Lung (tissue), 12 donors: ENCODE data around the gene CX3CL1. TPM values are rescaled to one million over a fixed set of nuclear protein-coding genes. Genes with fewer than 3 reads are reported as not detected.
"Not testable (repeated sequence)": the region's sequence is repeated elsewhere in the genome, so short reads cannot be mapped to it uniquely, and the experiment has no call there.

Experiments used
- ATAC-seq: fragments of 200-7000 bp; cut with Tn5 transposase; one replicate; pipeline ENCODE4 v1.9.1; 2020; ENCODE audit warnings: moderate number of reproducible peaks; ENCODE audit not compliant: insufficient read depth, low FRiP score
- DNase-seq, 3 donors: peaks; one replicate each; pipeline ENCODE4 v3.0.0-alpha.2; 2013 to 2017
- H3K27ac ChIP-seq, 2 donors: one replicate each; pipeline ENCODE4 v1.5.1; 2013; ENCODE audit warnings: mild to moderate bottlenecking in 2 of 2, moderate library complexity in 2 of 2, control low read depth in 1 of 2, inconsistent platforms in 1 of 2, low read depth in 1 of 2, low read length in 1 of 2
- H3K27me3 ChIP-seq, 3 donors: one replicate each; pipeline ENCODE4 v1.5.1; 2013; ENCODE audit warnings: low read length in 2 of 3; ENCODE audit not compliant: control insufficient read depth in 3 of 3, insufficient read depth in 3 of 3
- H3K36me3 ChIP-seq, 4 donors: one replicate each; pipeline ENCODE4 v1.5.1; 2013; ENCODE audit warnings: low read length in 4 of 4, mild to moderate bottlenecking in 1 of 4, moderate library complexity in 1 of 4; ENCODE audit not compliant: control insufficient read depth in 4 of 4, insufficient read depth in 4 of 4
- H3K4me1 ChIP-seq, 5 donors: one replicate each; pipeline ENCODE4 v1.5.1; 2013; ENCODE audit warnings: low read length in 5 of 5, mild to moderate bottlenecking in 2 of 5, moderate library complexity in 1 of 5; ENCODE audit not compliant: control insufficient read depth in 5 of 5, insufficient read depth in 5 of 5
- H3K4me3 ChIP-seq: one replicate; pipeline ENCODE4 v1.5.1; 2013; ENCODE audit warnings: mild to moderate bottlenecking, control low read depth, moderate library complexity
- H3K9ac ChIP-seq, 2 donors: one replicate each; pipeline ENCODE4 v1.5.1; 2013; ENCODE audit warnings: low read length in 2 of 2, control low read depth in 1 of 2; ENCODE audit not compliant: insufficient read depth in 1 of 2
- H3K9me3 ChIP-seq, 4 donors: one replicate each; pipeline ENCODE4 v1.5.1; 2013; ENCODE audit warnings: low read length in 3 of 4, mild to moderate bottlenecking in 1 of 4, moderate library complexity in 1 of 4; ENCODE audit not compliant: control insufficient read depth in 4 of 4, insufficient read depth in 3 of 4
- WGBS, 2 donors: extraction: QIAGEN DNeasy Blood & Tissue Kit; methylation state at CpG; one replicate each; pipeline ENCODE4 v1.1.7; 2013; 5-methylcytosine and 5-hydroxymethylcytosine counted together
- polyA plus RNA-seq, 2 donors: library from polyadenylated mRNA; stranded (reverse); fragments of 200-250 nt; gene quantifications; one replicate each; pipeline ENCODE4 v1.2.1, GENCODE V29; 2013
- total RNA-seq, 2 donors: library from RNA; depleted of rRNA in 1 of 2; stranded (reverse); fragments of >200 nt in 1 of 2; gene quantifications; one replicate each; pipeline ENCODE4 v1.2.1, GENCODE V29; 2014 to 2021
- TF ChIP-seq, protein P1 (sequence below): IDR thresholded peaks from 2 replicates; pipeline ENCODE4 v1.5.1; 2012; ENCODE audit warnings: mild to moderate bottlenecking; ENCODE audit errors: control extremely low read depth, extremely low read depth
- donor health status: control.
- donor health status: control.
- donor health status: Bipolar disorder and iron deficiency.
- donor health status: healthy.
- donor health status: DM: yes; HTN: yes; CAD: no.

CX3CL1 gene
- total and polyA plus RNA-seq, 4 donors, result 22.8 to 58.6 (median 31.7) TPM

GRCh38 chr16:57341062-57341440, 31.2 kb upstream of the CX3CL1 start:
- peak overlapping the region in 1 of 2 donors; percentile 59 for H3K27ac ChIP-seq

DNA sequence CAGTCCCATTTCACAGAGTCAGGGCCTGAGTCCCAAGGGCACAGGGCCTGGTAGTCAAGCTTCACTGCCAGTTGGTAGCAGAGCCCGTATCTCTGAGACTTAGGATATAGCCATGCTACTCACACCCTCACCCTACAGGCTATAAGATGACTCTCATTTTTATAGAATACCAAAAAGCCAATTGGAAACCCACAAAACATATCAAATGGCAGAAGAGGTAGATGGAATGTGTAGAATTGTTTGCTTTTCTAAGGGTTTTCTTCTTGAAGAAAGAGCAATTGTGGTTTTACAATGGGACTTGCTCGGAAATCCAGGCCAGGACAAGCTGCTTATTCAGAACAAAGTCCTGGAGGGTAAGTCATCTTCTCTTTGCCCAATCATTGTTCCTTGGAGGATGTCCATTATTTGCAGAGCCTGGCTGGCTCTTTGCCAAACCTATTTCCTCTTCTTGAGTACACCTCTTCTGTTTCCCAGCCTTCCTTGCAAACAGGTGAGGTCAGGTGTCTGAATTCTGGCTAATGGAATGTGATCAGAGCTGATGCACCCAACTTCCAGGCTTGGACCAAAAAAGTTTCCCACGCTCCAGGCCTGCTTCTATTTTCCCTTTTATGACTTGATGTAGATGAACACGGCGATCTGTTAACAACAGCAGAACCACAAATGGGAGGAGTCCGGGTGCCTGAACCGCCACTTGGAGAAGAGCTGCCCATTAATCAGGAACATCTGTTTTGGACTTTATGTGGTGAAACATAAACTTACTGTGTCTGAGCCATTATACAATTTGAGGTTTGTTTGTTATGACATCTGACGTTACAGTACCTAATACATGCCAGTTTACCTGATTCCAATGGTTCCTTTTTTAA, 30.6 kb upstream of the CX3CL1 start:
- H3K36me3 ChIP-seq, result no peaks in the 10 kb centered on the region
- no peaks in the 10 kb centered on the region for H3K27me3 ChIP-seq
- 43 to 44% methylated on average over 8 of the region's 8 CpGs for WGBS, 2 donors
- DNase-seq (peak in 2 of 3 donors; percentile 29 to 48), ATAC-seq (peak; percentile 77)
- peaks cover 0 to 3% (median 0%) of the 10 kb centered on the region in 5 donors for H3K4me1 ChIP-seq
- H3K9ac ChIP-seq, result no peak overlapping the region
- no peak overlapping the region for H3K4me3 ChIP-seq
- H3K9me3 ChIP-seq, result peaks cover 0 to 2% (median 0%) of the 10 kb centered on the region in 4 donors
- H3K27ac ChIP-seq, result peak overlapping the region in 1 of 2 donors; percentile 59
- TF ChIP-seq, protein P1, sequence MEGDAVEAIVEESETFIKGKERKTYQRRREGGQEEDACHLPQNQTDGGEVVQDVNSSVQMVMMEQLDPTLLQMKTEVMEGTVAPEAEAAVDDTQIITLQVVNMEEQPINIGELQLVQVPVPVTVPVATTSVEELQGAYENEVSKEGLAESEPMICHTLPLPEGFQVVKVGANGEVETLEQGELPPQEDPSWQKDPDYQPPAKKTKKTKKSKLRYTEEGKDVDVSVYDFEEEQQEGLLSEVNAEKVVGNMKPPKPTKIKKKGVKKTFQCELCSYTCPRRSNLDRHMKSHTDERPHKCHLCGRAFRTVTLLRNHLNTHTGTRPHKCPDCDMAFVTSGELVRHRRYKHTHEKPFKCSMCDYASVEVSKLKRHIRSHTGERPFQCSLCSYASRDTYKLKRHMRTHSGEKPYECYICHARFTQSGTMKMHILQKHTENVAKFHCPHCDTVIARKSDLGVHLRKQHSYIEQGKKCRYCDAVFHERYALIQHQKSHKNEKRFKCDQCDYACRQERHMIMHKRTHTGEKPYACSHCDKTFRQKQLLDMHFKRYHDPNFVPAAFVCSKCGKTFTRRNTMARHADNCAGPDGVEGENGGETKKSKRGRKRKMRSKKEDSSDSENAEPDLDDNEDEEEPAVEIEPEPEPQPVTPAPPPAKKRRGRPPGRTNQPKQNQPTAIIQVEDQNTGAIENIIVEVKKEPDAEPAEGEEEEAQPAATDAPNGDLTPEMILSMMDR, result no peak

More at GRCh38 chr16:57341062-57341440, 31.2 kb upstream of the CX3CL1 start:
- Histone ChIP-seq H3K27me3 (no peaks in the 10 kb centered on the region), H3K9ac (no peak overlapping the region), H3K4me3 (no peak overlapping the region), H3K4me1 (peaks cover 0 to 3% (median 0%) of the 10 kb centered on the region in 5 donors), H3K9me3 (peaks cover 0 to 2% (median 0%) of the 10 kb centered on the region in 4 donors), H3K36me3 (no peaks in the 10 kb centered on the region)
- DNase-seq (no peak), ATAC-seq (no peak)
- TF ChIP-seq, protein P1, result no peak
- 50 to 75% methylated on average over 6 of the region's 6 CpGs for WGBS, 2 donors

- ATAC-seq, H3K36me3 ChIP-seq, H3K9ac ChIP-seq, DNase-seq, H3K9me3 ChIP-seq, H3K27ac ChIP-seq, H3K4me3 ChIP-seq, H3K27me3 ChIP-seq, H3K4me1 ChIP-seq: not testable (repeated sequence)
- 97 to 98% methylated on average over 9 of the region's 9 CpGs for WGBS, 2 donors
These were observed 29.7 kb upstream of the CX3CL1 start for GRCh38 chr16:57342606-57343005.

GRCh38 chr16:57343221-57343620, 29.1 kb upstream of the CX3CL1 start:
- Histone ChIP-seq H3K4me3 (no peak overlapping the region), H3K27ac (no peak overlapping the region), H3K36me3 (no peaks in the 10 kb centered on the region), H3K9me3 (no peaks in the 10 kb centered on the region), H3K9ac (no peak overlapping the region), H3K4me1 (peaks cover 0 to 3% (median 0%) of the 10 kb centered on the region in 5 donors), H3K27me3 (no peaks in the 10 kb centered on the region)
- 73 to 79% methylated on average over 7 of the region's 7 CpGs for WGBS, 2 donors
- DNase-seq (no peak), ATAC-seq (no peak)
- TF ChIP-seq, protein P1, result no peak

- H3K36me3 ChIP-seq, H3K9me3 ChIP-seq, H3K27ac ChIP-seq, H3K4me1 ChIP-seq, H3K27me3 ChIP-seq, H3K4me3 ChIP-seq, ATAC-seq, H3K9ac ChIP-seq, DNase-seq: not testable (repeated sequence)
- WGBS, 2 donors, result 96 to 99% methylated on average over 5 of the region's 5 CpGs
These were observed 28.2 kb upstream of the CX3CL1 start for GRCh38 chr16:57344094-57344493.
